GM21367 (cell line): Measurements from ENCODE around the gene VWA3B.
"Not testable (repeated sequence)": the region's sequence is repeated elsewhere in the genome, so short reads cannot be mapped to it uniquely, and the experiment has no call there.

Experiments
- ATAC-seq: cut with Tn5 transposase; IDR thresholded peaks from one replicate; pipeline ENCODE4 v1.9.1; 2021; ENCODE audit not compliant: unreplicated experiment

The VWA3B gene

DNA sequence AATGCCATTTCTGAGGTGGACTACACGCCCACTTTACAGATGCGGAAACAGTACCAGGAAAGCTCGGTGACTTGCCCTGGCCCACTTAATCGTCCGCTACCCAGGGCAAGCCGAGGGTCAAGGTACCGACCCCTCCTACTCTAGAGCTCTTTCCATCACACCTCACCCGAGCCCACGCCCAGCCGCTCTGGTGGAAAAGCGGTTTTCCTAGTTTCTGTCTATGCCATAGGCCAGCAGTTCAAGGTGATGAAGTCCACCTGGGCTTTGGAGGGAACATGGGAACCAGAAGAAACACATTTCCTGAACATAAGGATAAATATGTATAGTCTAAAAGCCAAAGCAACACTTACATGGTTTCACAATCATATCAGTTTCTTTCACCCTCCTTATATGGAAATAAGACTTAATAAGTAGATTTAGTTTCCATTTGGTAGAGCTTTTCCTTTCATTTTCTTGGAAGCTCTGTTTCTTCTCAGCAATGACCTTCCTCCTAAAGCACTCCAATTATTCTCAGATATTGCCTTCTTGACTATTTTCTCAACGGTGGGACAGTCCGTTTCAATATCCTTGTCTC is 567 bp downstream of the VWA3B start:
- ATAC-seq: no peak

DNA sequence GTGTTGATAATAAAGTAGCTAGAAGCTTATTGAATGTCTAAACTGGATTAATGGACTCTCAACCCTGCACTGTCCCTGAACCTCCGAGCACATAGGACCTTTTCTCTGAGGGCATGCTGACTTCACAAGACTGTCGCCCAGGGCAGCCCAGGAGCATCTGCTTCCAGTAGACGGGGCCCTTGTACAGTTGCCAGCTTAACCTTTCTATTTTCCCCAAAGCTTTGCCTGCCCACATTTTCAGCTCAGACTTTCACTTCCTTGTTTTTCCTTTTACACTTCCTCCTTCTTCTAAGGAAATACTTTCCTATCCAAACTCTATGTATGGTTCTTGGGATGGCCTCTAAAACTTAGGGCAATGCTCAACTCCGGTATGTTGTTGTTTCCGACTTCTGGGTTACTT is 1.3 kb downstream of the VWA3B start:
- ATAC-seq: no peak

DNA sequence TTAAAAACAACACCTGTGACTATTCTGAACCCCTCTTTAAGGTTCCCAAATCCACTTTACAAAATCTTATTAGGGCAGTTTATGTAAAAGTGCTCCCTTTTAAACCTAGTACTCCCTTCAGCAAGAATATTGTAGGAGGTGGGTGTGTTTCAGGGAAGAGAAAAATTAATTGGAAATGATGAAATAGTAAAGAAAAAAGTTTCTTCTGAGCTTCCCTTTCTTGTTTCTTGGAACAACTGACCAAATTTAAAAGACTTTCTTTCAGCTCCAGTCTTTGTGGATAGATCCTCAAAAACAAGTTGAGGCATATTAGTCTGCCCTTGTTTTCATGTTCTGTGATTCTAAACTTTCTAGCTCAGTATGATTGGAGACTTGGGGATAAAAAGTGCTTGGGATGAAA is 3.0 kb downstream of the VWA3B start:
- ATAC-seq: no peak

DNA sequence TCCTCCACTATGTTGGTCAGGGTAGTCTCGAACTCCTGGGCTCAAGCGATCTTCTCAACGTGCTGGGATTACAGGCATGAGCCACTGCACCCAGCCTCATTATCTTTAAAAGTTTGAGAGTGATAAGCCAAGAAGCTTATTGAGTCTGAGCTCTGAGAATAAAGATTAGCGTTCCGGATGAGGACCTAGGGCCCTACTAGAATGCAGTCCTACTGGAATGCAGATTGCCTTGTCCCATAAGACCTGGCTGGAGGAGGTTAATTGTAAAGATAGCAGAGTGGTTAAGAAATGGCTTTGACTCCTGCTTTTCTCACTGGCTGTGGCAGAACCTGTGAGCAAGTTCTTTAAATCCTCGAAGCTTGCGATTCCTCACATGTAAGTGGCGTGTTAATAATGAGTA is 4.0 kb downstream of the VWA3B start:
- ATAC-seq: no peak

DNA sequence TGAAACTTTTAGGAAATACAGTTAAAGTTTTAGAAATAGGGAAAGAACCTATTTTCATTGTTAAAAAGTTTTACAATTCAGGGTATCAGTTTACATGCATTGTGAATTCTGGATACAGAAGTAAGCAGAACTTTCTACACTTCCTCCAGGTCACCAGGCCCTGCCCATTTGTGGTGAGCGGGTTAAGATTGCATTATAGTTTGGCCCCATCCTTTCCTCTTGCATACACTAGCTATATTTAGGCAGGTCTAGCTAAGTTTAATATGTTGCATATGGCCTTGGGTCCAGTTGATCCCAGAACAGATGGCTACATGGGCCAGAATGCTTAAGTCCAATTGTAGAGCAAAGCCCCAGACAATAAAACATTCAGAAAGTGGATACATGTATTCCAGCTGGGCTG is 4.8 kb downstream of the VWA3B start:
- ATAC-seq: no peak

DNA sequence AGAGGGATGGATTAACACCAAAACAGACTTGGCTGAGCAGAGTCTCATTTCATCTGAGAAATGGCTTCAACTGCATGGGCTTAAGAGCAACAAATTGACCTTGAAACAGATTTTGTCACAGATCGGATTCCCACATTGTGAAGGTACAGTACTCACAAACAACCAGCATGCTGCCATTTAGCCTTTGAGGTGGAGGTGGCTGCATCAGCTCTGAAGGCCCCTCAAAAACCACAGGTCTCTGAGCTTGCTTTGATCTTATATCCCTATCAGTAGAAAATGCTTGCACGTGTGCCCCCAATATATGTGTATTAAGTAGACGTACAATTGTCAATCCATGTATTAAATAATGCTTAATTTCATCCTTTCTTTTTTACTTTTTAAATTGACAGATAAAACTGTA is 6.2 kb downstream of the VWA3B start:
- no peak for ATAC-seq

DNA sequence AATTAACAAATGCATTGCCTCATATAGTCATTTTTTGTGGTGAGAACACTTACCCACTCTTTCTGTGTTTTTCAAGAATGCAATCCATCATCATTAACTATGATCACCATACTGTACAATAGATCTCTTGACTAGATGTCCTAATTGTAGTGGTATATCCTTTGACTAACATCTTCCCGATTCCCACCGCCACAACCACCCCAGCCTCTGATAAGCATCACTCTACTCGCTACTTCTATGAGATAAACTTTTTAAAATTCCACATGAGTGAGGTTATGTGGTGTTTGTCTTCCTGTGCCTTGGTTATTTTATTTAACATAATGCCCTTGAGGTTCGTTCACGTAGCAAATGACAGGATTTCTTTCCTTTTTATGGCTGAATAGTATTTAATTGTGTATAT is 6.6 kb downstream of the VWA3B start:
- ATAC-seq: no peak

DNA sequence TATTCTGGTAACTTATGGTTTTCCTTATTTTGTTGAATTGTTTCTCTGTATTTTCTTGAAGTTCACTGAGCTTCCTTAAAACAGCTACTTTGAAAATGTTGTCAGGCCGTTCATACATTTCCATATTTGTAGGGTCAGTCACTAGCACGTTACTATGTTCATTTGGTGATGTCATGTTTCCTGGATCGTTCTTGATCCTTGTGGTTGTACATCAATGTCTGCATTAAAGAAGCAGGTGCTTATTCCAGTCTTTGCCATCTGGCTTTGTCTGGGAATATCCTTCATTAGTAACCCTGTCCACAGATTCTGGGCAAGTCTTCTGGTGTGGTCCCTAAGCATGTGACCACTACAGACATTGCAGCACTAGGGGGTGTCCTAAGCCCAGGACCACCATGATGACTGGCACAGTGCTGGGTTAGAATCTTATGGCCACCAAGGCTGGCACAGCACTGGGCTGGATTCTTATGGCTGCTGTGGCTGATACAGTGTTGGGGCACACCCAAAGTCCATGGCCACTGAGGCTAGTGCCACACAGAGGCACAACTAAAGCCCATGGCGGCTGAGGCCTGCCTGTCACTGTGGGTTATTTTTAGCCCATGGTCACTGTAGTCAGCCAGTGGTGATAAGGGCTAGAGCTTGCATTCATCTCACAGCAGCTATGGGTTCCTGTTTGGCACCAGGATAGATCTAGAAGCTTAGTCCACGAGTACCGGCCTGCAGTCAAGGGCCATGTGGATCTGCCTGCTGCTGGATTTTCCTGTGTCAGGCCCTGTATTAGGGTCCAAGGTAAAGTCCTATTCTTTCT is 13.2 kb downstream of the VWA3B start:
- no peak for ATAC-seq

DNA sequence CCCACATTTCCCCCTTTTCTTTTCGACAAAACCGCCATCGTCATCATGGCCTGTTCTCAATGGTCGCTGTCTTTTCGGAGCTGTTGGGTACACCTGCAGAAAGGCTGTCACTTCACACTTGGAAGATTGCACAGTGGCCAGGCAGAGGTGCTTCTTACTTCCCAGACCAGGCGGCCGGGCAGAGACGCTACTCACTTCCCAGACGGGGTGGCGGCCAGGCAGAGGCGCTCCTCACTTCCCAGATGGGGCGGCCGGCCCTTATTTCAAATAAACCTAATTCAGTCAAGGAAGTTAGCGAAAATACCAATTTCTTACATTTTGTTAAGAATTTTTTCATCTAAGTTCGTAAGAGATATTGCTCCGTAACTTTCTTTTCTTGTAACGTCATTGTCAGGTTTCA is 15.3 kb downstream of the VWA3B start:
- ATAC-seq: not testable (repeated sequence)

DNA sequence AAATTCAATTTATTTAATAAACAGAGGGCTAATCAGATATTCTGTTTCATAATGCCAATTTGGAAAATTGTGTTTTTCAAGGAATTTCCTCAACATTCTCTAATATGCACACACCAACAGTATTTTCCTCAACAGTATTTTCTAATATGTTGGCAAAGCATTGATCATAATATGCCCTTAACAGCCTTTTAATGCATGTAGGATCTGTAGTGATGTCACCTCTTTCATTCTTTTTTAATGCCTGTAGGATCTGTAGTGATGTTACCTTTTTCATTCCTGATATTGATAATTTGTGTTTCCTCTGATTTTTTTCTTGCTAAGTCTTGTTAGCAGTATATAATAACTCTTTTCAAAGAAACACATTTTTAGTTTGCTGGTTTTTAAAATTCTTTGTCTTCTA is 15.9 kb downstream of the VWA3B start:
- ATAC-seq: no peak

DNA sequence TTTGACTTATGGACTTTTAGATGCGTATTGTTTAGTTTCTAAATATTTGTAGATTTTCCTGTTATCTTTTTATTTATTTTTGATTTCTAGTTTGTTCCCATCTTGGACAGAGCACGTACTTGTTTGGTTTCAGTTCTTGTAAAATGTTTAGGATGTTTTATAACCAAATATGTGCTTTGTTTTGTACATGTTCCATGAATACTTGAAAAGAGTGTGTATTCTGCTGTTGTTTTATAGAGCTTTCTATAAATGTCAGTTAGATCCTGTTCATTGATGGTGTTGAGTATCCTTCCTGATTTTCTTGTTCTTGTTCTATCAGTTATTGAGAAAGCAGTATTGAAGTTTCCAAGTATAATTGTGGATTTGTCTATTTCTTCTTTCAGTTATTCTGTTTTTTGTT is 21.1 kb downstream of the VWA3B start:
- ATAC-seq: no peak

DNA sequence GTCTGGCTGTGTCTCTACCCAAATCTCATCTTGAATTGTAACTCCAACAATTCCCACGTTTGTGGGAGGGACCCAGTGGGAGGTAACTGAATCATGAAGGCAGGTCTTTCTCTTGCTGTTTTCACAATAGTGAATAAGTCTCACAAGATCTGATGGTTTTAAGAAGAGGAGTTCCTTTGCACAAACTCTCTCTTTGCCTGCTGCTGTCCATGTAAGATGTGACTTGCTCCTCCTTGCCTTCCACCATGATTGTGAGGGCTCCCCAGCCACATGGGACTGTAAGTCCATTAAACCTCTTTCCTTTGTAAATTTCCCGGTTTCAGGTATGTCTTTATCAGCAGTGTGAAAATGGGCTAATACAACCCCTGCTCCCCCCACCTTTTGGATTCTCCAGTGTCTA is 23.8 kb downstream of the VWA3B start:
- ATAC-seq: no peak

DNA sequence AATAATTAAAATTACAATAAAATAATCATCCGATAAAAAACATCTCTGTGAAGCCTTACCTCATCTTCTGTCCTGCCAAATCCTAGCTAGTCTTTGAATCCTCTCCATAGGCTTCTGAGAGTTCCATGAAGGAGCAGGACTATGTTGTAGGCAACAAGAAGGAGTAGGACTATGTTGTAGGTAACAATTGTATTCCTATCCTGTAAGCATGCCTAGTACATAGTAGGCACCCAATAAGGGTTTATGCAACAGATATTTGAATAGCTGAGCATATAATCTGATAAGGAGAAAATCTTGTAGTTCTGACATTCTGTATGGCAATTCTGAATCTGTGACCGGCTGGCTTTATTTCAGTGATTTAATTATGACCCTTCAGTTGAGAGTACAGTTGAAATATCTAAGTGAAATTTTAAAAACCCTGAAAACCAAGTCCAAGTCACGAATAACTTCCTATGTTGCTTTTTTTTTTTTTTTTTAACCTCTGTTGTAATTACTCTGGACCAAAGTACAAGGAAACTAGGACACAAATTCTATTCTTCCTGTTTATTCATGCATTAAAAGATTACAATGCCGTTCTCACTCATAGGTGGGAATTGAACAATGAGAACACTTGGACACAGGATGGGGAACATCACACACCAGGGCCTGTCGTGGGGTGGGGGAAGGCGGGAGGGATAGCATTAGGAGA is 27.8 kb downstream of the VWA3B start:
- ATAC-seq: no peak

DNA sequence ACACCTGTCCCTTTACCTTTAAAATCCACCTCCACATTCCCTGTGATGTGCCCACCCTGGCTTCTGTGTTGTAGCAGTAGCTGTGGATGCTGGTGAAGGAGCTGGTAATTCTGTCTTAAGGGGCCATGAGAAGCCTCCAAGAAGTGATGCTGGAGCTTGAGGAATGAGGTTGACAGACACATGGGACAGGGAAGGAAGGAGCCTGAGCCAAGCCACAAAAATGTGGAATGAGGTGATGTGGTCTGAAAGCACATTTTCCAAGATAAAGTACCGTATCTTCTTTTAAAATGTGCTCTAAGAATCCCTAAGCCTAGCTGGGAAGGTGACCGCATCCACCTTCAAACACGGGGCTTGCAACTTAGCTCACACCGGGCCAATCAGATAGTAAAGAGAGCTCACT is 31.2 kb downstream of the VWA3B start:
- no peak for ATAC-seq

DNA sequence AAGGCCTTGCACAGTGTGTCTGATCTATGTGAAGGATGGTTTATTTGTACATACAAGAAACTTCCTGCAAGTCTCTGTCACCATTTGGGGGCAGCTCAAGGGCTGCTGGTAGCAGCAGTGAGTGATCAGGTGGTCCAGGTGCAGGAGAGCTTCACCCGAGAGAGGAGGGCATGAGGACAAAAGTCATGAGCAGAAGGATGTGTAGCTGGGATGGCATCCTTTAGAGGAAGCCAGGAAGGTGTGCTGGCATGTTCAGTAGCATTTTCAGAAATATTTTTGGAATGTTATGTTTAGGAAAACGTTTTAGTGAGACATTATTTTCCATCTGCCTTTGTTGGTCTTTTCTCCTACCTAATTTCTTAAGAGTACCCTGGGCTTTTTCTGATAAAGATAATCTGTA is 31.9 kb downstream of the VWA3B start:
- no peak for ATAC-seq

DNA sequence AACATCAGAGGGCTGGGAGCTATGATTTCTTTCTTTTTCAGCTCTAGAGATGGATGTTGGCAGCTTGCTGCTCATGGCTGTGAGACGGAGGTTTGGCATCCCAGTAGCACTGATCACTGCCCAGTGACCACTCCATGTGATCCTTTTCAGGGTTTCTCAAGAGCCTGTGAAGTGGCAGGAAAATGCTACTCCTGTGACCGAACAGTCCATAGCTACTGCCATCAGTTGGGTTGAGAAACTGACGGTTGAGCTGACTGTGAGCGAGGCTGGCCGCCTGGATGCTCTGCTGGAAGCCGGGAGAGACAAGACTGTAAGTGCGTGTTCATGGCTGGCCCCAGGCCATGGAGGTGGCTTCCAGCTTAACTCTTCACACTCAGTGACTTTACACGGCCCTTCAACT is 34.2 kb downstream of the VWA3B start:
- ATAC-seq: no peak

DNA sequence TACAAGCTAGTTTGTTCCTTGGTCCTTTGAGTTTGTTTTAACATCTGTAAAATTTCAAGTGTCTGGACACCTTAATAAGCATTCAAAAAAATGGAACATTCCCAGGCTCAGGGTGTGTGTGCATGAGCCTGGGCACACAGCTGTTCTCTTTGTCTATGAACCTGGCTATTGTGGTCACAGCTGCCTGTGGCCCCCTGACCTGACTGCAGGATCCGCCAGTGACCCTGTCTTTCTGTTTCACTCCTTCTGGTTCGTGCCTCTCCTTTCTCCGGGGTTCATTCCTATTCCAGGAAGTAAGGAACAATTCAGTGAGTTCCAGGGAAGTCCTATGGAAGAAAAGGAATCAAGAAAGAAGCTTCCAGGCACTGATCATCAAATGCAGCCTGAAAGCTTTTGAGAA is 35.6 kb downstream of the VWA3B start:
- ATAC-seq: no peak

DNA sequence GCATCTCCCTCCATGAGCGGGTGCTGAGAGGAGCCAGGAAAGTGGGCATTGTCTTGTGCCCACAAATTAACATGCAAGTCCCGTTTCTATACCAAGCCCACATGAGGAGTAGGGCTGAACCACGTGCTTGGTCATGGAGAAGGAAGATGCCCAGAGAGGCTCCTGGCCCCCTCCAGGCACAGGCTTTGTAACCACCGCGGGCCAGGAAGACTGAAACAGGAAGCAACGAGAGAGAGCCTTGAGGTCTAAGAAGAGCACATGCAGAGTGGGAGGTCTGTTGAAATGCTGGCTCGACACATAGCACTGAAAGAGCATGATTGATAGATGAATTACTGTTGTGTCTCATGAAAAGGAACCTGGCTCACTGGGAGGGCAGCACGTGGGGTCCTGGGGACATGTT is 36.3 kb downstream of the VWA3B start:
- no peak for ATAC-seq

DNA sequence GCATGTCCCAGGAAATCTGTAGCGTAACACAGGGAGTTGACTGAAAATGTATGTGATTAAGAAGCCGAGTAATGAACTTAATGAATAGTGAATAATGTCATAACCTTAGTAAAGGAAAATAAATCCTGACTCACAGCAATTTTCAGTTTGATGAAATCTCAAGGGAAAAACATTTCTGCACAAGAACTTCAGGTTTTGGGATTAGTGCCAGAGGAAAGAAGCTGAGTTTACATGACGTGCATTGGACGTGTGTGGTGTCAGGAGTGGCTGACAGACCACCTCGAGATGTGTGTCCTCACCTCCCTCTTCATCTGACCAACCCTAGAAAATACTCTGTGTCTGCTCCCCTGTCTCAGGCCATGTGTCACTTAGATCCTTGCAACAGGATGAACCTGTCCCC is 39.1 kb downstream of the VWA3B start:
- ATAC-seq: no peak

DNA sequence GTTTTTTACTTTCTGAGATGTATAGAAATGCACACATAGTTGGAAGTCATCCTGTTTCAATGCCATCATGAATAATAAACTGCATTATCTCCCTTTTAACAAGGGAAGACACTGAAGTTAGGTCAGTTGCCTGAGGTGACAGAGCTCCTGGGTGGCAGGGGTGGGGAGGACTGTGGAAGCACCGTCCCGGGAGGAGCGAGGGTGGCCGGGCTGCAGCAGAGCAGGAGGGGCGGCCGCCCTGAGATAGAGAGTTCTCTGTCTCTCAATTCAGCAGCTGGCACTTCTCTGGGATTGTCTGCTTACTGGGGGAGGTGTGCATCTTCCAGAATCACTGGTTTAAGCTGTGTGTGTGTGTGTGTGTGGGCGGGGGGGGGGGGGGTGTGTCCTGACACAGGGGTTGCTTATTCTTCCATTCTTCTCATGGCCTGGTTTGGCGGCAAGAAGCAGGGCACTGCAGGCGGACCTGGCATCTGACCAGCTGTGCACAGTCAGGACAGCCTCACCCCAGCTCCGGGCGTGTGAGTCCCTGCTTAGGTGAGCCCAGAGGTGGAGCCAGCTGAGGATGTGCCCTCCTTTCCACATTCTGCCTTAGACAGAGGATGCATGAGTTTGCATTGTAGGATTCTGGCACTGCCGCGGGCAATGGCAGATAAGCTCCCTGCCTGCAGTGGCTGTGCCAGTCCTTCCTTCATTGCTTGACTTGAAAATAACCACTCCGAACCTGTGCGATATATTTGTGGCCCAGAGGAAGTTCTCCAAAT is 40.4 kb downstream of the VWA3B start:
- ATAC-seq: no peak

DNA sequence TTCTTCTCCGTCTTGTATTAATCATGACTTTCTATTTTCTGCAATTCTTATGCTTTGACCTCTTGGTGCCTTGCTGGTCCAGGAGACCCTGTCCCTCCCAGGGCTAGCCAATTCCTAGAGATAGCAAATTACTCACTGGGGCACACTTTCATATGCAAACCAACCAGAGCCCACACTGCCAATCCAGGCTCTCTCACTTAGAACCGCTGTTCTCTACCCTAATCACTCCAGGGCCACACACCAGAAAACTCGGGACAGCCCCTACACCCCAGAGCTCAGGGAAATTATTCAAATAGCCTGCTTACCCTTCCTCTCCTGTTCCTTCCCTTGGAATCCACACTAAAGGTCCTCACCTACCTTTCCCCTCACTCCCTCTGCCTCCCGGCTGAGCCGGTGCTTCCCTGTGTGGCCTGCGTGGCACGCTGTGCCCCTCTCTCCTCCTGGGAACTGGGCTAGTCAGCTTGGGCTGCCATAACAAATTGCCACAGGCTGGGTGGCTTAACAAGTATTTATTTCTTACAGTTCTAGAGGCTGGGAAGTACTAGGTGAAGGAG is 41.7 kb downstream of the VWA3B start:
- no peak for ATAC-seq
